OCI-LY3 (cell line): ENCODE data around the gene ATP2A3.
A peak's percentile ranks its signal among the peaks of the same experiment; 100 is the strongest.

ENCODE experiments used
- H2AFZ ChIP-seq: fragments of 200-600, 300-600 bp; shearing (Covaris generic); 2 replicates; pipeline ENCODE4 v1.6.0; 2014; ENCODE audit warnings: antibody characterized with exemption, low read depth, low read length
- H3K27ac ChIP-seq: fragments of 200-600, 300-600 bp; sonication (generic); 2 replicates; pipeline ENCODE4 v1.5.1; 2014; ENCODE audit warnings: mild to moderate bottlenecking, low read length, moderate library complexity, mixed read lengths
- H3K27me3 ChIP-seq: fragments of 200-600, 300-600 bp; sonication (generic); 2 replicates; pipeline ENCODE4 v1.6.1; 2014; ENCODE audit warnings: low read depth, low read length, mixed read lengths
- H3K36me3 ChIP-seq: fragments of 200-600, 300-600 bp; sonication (generic); replicated peaks from 2 replicates; pipeline ENCODE3; 2014; ENCODE audit warnings: low read depth, low read length, mixed read lengths
- H3K4me1 ChIP-seq: fragments of 300-600, 200-600 bp; sonication (generic); 2 replicates; pipeline ENCODE4 v1.6.1; 2014; ENCODE audit warnings: low read length, mixed read lengths
- H3K4me2 ChIP-seq: fragments of 200-600, 300-600 bp; sonication (generic); 2 replicates; pipeline ENCODE4 v1.6.1; 2014; ENCODE audit warnings: low read length, mixed read lengths
- H3K4me3 ChIP-seq: fragments of 300-600, 200-600 bp; sonication (generic); 2 replicates; pipeline ENCODE4 v1.5.1; 2014; ENCODE audit warnings: antibody characterized with exemption, mild to moderate bottlenecking, low read length, moderate library complexity
- H3K79me2 ChIP-seq: fragments of 300-600, 200-600 bp; shearing (Covaris generic); 2 replicates; pipeline ENCODE4 v1.6.1; 2014; ENCODE audit warnings: mild to moderate bottlenecking, low read length, mixed read lengths
- H3K9ac ChIP-seq: fragments of 300-600, 200-600 bp; shearing (Covaris generic); 2 replicates; pipeline ENCODE4 v1.6.0; 2014; ENCODE audit warnings: mild to moderate bottlenecking, low read length, moderate library complexity
- H3K9me3 ChIP-seq: fragments of 200-600, 300-600 bp; shearing (Covaris generic); 2 replicates; pipeline ENCODE4 v1.6.1; 2014; ENCODE audit warnings: low read length, mixed read lengths; ENCODE audit not compliant: insufficient read depth
- H4K20me1 ChIP-seq: fragments of 200-600, 300-600 bp; sonication (generic); 2 replicates; pipeline ENCODE4 v1.6.1; 2016; ENCODE audit warnings: low read length, mixed read lengths; ENCODE audit not compliant: insufficient read depth
- EZH2phosphoT487 ChIP-seq: fragments of 200-600 bp; shearing (Covaris generic); IDR thresholded peaks from 2 replicates; pipeline ENCODE4 v1.6.1; 2018; ENCODE audit warnings: antibody characterized with exemption, mixed run types, low read depth
- TF ChIP-seq, protein P1 (sequence below): fragments of 200-600, 300-600 bp; sonication (generic); IDR thresholded peaks from 2 replicates; pipeline ENCODE4 v1.5.1; 2014; ENCODE audit warnings: antibody characterized with exemption, low read length, low read depth

Gene ATP2A3

DNA sequence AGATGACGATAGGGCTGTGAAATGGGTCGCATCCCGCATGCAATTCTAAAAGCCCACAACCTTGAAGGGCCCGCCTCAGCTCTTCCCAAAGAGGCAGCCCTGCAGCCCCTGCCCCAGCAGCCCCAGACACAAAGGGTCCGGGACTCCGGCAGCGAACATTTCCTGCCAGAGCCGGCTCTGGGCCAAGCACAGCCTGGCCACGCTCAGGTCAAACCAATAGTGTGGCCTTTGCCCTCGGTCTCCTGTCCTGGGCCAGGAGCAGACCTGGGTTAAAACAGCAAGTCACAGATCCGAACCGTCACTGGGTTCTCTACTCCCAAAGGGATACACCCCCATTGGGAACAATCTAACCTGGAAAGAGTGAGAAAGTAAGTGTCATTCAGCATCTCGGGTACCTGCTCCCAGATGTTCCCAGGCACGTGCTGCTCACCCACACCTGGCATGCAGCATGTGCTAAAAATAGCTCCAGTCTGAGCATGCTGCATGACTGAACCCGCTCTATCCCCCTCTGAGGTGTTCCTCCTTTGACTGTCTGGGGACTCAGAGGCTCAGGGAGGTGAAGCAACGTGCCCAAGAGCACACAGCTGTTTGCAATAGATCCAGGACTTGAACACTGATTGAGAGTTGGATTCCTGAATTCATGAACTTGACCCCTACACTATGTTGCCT lies 22.2 kb upstream of the ATP2A3 start:
- Histone ChIP-seq H3K36me3 (no peaks in the 10 kb centered on the region), H3K79me2 (no peaks in the 10 kb centered on the region), H3K4me2 (peak overlapping the region; percentile 37), H3K9ac (no peak overlapping the region), H3K9me3 (no peaks in the 10 kb centered on the region), H4K20me1 (no peaks in the 10 kb centered on the region), H3K4me1 (peaks cover 12% of the 10 kb centered on the region), H3K27ac (no peak overlapping the region), H3K4me3 (no peak overlapping the region), H3K27me3 (no peaks in the 10 kb centered on the region; the same call in 1 of the 2 replicates), H2AFZ (no peak overlapping the region)
- TF ChIP-seq EZH2phosphoT487, result no peak
- TF ChIP-seq, protein P1, sequence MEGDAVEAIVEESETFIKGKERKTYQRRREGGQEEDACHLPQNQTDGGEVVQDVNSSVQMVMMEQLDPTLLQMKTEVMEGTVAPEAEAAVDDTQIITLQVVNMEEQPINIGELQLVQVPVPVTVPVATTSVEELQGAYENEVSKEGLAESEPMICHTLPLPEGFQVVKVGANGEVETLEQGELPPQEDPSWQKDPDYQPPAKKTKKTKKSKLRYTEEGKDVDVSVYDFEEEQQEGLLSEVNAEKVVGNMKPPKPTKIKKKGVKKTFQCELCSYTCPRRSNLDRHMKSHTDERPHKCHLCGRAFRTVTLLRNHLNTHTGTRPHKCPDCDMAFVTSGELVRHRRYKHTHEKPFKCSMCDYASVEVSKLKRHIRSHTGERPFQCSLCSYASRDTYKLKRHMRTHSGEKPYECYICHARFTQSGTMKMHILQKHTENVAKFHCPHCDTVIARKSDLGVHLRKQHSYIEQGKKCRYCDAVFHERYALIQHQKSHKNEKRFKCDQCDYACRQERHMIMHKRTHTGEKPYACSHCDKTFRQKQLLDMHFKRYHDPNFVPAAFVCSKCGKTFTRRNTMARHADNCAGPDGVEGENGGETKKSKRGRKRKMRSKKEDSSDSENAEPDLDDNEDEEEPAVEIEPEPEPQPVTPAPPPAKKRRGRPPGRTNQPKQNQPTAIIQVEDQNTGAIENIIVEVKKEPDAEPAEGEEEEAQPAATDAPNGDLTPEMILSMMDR, result no peak

DNA sequence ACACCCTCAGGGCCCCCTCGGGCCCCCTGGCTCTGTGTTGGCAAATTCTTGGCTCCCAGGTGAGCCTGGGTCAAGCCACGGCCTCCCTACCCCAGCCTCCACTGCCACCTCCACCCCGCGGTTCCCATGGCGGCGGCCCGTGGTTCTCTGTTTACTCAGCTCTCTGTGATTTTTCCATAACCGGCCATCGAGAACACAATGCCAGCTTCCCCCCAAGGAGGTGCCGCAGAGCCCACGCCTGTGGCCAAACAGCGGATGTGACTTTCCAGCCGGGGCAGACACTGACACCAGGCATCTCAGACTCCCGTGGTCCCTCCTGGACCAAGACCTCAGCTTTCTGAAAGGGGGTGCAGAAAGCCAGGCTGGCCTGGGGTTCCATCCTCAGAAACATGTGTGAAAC lies 21.6 kb upstream of the ATP2A3 start:
- no peaks in the 10 kb centered on the region for H3K36me3 ChIP-seq
- H2AFZ ChIP-seq, result no peak overlapping the region
- TF ChIP-seq EZH2phosphoT487, result no peak
- TF ChIP-seq, protein P1, result no peak
- H4K20me1 ChIP-seq, result no peaks in the 10 kb centered on the region
- peaks cover 12% of the 10 kb centered on the region for H3K4me1 ChIP-seq
- H3K4me3 ChIP-seq, result no peak overlapping the region
- H3K4me2 ChIP-seq, result no peak overlapping the region
- H3K27me3 ChIP-seq, result no peaks in the 10 kb centered on the region; the same call in 1 of the 2 replicates
- no peaks in the 10 kb centered on the region for H3K79me2 ChIP-seq
- H3K9me3 ChIP-seq, result no peaks in the 10 kb centered on the region
- H3K9ac ChIP-seq, result no peak overlapping the region
- H3K27ac ChIP-seq, result no peak overlapping the region

DNA sequence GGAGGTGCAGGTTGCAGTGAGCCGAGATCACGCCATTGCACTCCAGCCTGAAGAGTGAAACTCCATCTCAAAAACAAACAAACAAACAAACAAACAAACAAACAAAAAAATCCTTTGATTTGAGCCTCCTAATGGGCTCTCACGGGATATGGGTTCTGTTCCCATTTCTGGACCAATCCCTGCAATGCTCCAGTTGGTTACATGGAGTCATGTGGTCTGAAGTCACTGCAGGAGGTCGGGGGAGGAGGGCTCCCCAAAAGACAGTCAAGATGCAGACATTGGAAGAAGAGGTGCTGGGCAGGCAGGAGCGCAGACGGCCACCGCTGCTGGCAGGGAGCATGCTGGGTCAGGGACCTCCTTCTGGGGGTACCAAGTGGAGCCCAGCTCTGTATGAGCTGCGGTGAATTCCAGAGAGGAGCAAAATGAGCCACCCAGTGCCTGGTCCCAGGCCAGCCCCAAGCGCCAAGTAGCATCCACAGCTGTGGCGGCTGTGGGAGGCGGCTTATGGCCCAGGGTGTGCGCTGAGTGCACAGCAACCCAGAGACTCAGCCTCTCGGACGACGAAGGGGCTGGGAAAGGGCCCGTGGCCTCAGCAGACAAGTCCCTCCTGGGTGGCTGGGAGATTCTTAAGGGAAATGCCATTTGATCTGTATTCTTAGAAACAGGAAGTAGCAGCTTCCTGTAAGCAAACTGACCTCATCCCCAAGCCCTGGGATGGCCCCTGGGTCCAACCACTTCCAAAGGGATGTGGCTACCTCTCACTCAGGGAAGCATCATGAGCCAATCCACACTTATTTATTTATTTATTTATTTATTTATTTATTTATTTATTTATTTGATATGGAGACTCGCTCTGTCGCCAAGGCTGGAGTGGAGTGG lies 19.6 kb upstream of the ATP2A3 start:
- TF ChIP-seq EZH2phosphoT487, result no peak
- TF ChIP-seq, protein P1, result no peak
- Histone ChIP-seq H2AFZ (no peak overlapping the region), H3K9ac (no peak overlapping the region), H3K27me3 (no peaks in the 10 kb centered on the region; the same call in 1 of the 2 replicates), H3K4me2 (no peak overlapping the region), H3K4me1 (peaks cover 12% of the 10 kb centered on the region), H3K4me3 (no peak overlapping the region), H3K79me2 (no peaks in the 10 kb centered on the region), H4K20me1 (no peaks in the 10 kb centered on the region), H3K36me3 (no peaks in the 10 kb centered on the region), H3K9me3 (no peaks in the 10 kb centered on the region), H3K27ac (no peak overlapping the region)

DNA sequence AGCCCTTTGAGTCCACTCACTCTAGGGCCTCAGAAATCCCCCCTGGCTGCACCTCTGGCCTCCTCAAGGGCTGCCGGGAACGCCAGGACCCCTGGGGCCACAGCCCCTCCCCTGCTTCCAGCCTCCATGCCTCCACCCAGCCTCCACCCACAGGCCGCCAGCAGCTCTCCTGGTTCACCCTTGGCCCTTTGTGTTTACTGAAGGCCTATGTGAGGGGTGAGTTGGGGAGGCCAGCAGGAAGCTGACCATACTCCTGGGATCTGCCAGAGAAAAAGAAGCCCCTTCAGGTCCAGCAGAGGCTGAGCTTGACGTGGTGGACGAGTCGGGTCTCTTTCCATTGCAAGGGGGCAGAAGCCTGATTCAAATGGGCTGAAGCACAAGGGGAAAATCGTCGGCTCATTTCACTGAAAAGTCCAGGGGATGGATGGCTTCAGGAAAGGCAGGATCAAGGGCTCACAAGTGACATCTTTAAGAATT lies 18.3 kb upstream of the ATP2A3 start:
- H3K9me3 ChIP-seq, result no peaks in the 10 kb centered on the region
- H2AFZ ChIP-seq, result no peak overlapping the region
- no peak overlapping the region for H3K9ac ChIP-seq
- no peaks in the 10 kb centered on the region for H4K20me1 ChIP-seq
- H3K79me2 ChIP-seq, result no peaks in the 10 kb centered on the region
- H3K27ac ChIP-seq, result no peak overlapping the region
- no peak for TF ChIP-seq EZH2phosphoT487
- TF ChIP-seq, protein P1, result no peak
- no peaks in the 10 kb centered on the region; the same call in 1 of the 2 replicates for H3K27me3 ChIP-seq
- H3K4me2 ChIP-seq, result no peak overlapping the region
- H3K4me1 ChIP-seq, result peaks cover 12% of the 10 kb centered on the region
- H3K36me3 ChIP-seq, result no peaks in the 10 kb centered on the region
- H3K4me3 ChIP-seq, result no peak overlapping the region
